ENCODE measurements around the gene ENDOV.

The ENDOV gene

DNA sequence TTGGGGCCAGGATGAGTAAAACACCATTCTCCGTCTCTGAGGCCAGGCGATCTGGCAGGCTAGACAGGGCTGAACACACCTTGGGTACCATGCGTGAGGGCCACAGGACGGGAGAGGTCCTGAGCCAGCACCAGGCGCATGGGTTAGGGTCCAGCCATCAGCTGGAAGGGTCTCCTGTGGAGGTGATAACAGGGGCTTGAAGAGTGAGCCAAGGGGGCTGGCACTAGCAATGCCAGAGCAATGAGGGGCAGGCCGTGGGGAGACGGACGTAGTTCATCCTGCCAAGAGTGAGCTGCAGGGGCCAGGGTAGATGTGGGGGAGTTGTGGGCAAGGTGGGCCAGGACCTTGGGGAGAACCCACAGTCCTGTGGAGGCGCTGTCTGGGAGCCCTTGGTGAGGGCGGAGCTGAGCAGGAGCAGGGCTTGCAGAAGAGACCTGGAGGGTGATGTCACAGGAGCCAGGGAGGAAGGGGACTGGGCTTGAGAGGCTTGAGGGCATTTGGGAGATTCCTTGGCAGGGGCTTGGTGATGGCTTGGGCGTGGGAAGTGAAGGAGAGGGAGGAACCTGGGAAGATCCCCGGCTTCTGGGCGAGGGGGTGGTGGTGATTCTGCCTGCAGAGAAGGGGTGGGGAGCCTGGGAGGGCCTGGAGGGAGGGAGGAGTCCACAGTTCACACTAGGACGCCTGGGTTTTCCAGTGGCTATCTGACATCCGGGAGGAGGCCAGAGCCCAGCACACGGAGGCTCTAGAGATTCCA lies 67.8 kb downstream of the ENDOV start:
- no peak for DNase-seq (ENCODE audit: low read depth)
- TF ChIP-seq, protein P1, sequence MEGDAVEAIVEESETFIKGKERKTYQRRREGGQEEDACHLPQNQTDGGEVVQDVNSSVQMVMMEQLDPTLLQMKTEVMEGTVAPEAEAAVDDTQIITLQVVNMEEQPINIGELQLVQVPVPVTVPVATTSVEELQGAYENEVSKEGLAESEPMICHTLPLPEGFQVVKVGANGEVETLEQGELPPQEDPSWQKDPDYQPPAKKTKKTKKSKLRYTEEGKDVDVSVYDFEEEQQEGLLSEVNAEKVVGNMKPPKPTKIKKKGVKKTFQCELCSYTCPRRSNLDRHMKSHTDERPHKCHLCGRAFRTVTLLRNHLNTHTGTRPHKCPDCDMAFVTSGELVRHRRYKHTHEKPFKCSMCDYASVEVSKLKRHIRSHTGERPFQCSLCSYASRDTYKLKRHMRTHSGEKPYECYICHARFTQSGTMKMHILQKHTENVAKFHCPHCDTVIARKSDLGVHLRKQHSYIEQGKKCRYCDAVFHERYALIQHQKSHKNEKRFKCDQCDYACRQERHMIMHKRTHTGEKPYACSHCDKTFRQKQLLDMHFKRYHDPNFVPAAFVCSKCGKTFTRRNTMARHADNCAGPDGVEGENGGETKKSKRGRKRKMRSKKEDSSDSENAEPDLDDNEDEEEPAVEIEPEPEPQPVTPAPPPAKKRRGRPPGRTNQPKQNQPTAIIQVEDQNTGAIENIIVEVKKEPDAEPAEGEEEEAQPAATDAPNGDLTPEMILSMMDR (IDR thresholded peaks at IDR 0.05; ENCODE audit: low read length, missing control alignments), result no peak
- no peak overlapping the region for H3K4me3 ChIP-seq (replicated peaks; ENCODE audit: low read depth, low read length)

DNA sequence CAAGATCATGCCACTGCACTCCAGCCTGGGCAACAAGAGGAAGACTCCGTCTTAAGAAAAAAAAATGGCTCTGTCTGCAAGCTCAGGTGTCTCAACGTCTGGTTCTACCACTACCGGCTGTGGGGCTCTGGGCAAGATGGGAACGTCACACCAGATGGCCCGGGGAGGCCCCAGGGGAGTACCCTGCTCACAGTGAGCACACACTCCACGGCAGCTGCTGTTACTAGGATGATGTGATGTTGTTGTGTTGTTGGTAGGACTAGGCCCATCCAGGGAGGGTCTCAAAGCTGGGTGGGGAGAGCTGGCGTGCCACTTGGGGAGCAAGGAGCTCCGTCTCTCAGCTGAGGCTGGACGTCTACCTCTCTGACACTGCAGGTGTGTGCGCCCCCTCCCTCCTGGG lies 70.9 kb downstream of the ENDOV start:
- DNase-seq (ENCODE audit: low read depth), result no peak

DNA sequence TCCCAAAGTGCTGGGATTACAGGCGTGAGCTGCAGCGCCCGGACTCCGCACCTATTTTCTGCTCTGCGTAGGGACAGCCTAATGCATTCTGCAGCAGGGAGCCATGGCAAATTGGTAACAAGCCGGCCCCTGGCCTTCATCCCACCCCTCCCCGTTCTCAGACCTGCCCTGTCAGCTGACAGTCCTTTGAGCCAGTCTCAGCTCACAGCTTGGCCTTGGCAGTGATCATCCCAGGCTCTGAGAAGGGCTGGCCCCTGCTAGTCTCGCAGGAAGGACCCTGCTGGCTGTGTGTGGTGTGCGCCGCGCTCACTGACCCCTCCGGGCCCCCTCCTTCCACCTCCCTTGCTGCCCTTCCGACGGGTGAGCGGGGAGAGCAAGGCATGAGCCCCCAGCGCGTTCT lies 71.7 kb downstream of the ENDOV start:
- H3K4me3 ChIP-seq (replicated peaks; ENCODE audit: low read depth, low read length), result no peak overlapping the region
- TF ChIP-seq, protein P1 (IDR thresholded peaks at IDR 0.05; ENCODE audit: low read length, missing control alignments), result no peak
- DNase-seq (ENCODE audit: low read depth), result no peak

More for the DNA sequence above, 70.9 kb downstream of the ENDOV start:
- H3K4me3 ChIP-seq (replicated peaks; ENCODE audit: low read depth, low read length), result no peak overlapping the region
- TF ChIP-seq, protein P1 (IDR thresholded peaks at IDR 0.05; ENCODE audit: low read length, missing control alignments), result no peak

DNA sequence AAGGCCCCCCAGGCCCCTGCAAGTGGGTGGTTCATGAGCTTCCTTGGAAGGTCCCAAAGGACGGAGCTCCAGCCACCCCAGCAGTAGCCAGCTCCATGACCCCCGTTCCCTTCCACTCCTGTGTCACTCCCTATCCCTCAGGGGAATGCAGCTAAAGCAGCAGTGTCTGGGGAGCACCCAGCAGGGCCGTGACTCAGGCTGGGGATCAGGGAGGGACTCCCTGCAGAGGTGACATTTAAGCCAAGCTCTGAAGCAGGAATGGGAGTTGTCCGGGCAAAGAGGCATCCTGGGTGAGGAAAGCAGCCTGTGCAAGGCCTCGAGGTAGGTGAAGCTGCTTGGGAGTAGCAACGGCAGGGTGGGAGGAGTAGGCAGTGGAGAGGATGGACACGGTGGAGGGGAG lies 72.5 kb downstream of the ENDOV start:
- no peak overlapping the region for H3K4me3 ChIP-seq (replicated peaks; ENCODE audit: low read depth, low read length)
- DNase-seq (ENCODE audit: low read depth), result no peak
- TF ChIP-seq, protein P1 (IDR thresholded peaks at IDR 0.05; ENCODE audit: low read length, missing control alignments), result no peak

All from fibroblast of pulmonary artery (primary cell).